K562 (cell line): ENCODE measurements around the gene MTO1. TPM values are rescaled to one million over a fixed set of nuclear protein-coding genes. Genes with fewer than 3 reads are reported as not detected.
A peak's percentile ranks its signal among the peaks of the same experiment; 100 is the strongest.

Experiments used
- BMI1 ChIP-seq: fragments of 150-350 bp; IDR thresholded peaks from 2 replicates; pipeline ENCODE4 v1.6.1; 2014; ENCODE audit warnings: low read length
- BRCA1 ChIP-seq, 2 experiments: fragments of 450-650 bp in 1 of 2; sonication (generic) in 1 of 2; formaldehyde crosslinking in 1 of 2; IDR thresholded peaks; 2 replicates each; pipeline versions ENCODE4 v1.5.0 to v1.6.1; 2017 to 2020; ENCODE audit warnings: mild to moderate bottlenecking in 1 of 2, missing genetic modification reagents in 1 of 2
- CAMTA2 ChIP-seq: fragments of 250-450 bp; sonication (Bioruptor Pico); conservative IDR thresholded peaks from 2 replicates; pipeline ENCODE4 v1.5.1; 2022
- CBX8 ChIP-seq: fragments of 200-600 bp; sonication (generic); IDR thresholded peaks from 2 replicates; pipeline ENCODE4 v1.6.1; 2012; ENCODE audit warnings: borderline replicate concordance, mixed run types, low read depth, mild to moderate bottlenecking, moderate library complexity, mixed read lengths, low read length, control low read depth, inconsistent platforms; ENCODE audit not compliant: poor library complexity, severe bottlenecking; ENCODE audit errors: extremely low read depth
- CTBP1 ChIP-seq: fragments of 450-650 bp; IDR thresholded peaks from 2 replicates; pipeline ENCODE4 v1.6.1; 2016; ENCODE audit warnings: borderline replicate concordance
- ERF ChIP-seq: fragments of 450-650 bp; formaldehyde crosslinking; IDR thresholded peaks from 2 replicates; pipeline ENCODE4 v1.4.0; 2020; ENCODE audit warnings: mild to moderate bottlenecking, mixed read lengths
- HDAC3 ChIP-seq: fragments of 450-650 bp; IDR thresholded peaks from 2 replicates; pipeline ENCODE4 v1.6.1; 2018; ENCODE audit warnings: borderline replicate concordance, mild to moderate bottlenecking, moderate library complexity; ENCODE audit not compliant: partially characterized antibody
- HMGN3 ChIP-seq: IDR thresholded peaks from 2 replicates; pipeline ENCODE4 v1.6.1; 2011; ENCODE audit warnings: borderline replicate concordance, low read depth, mild to moderate bottlenecking, mixed read lengths, low read length; ENCODE audit not compliant: insufficient read length; ENCODE audit errors: extremely low read depth
- HOXB6 ChIP-seq: fragments of 250-450 bp; sonication (Bioruptor Pico); IDR thresholded peaks from 2 replicates; pipeline ENCODE4 v1.5.1; 2022; ENCODE audit warnings: mild to moderate bottlenecking, borderline replicate concordance
- KAT7 ChIP-seq: sonication (generic); formaldehyde crosslinking; IDR thresholded peaks from 2 replicates; pipeline ENCODE4 v1.8.0; 2022; ENCODE audit warnings: missing genetic modification reagents, mild to moderate bottlenecking, borderline replicate concordance
- KLF10 ChIP-seq: fragments of 250-450 bp; sonication (Bioruptor Pico); IDR thresholded peaks from 2 replicates; pipeline ENCODE4 v1.6.1; 2021; ENCODE audit warnings: matching md5 sums
- MAFG ChIP-seq: fragments of 450-650 bp; conservative IDR thresholded peaks from 2 replicates; pipeline ENCODE4 v1.6.1; 2016; ENCODE audit warnings: missing genetic modification characterization, missing compliant biosample characterization
- MTA3 ChIP-seq: fragments of 450-650 bp; formaldehyde crosslinking; IDR thresholded peaks from 2 replicates; pipeline ENCODE4 v1.6.1; 2017; ENCODE audit warnings: mild to moderate bottlenecking, borderline replicate concordance
- NFE2 ChIP-seq: IDR thresholded peaks from 2 replicates; pipeline ENCODE4 v1.6.1; 2014; ENCODE audit warnings: antibody characterized with exemption, low read depth
- NR1H2 ChIP-seq: sonication (generic); formaldehyde crosslinking; IDR thresholded peaks from 2 replicates; pipeline ENCODE4 v1.4.0; 2020; ENCODE audit warnings: mild to moderate bottlenecking, missing genetic modification reagents
- RBM14 ChIP-seq: fragments of 200-400 bp; formaldehyde crosslinking; IDR thresholded peaks from 2 replicates; pipeline ENCODE4 v1.6.1; 2018; ENCODE audit warnings: low read depth, mild to moderate bottlenecking, low read length, moderate library complexity, borderline replicate concordance; ENCODE audit not compliant: insufficient read depth
- RCOR1 ChIP-seq, 2 experiments: IDR thresholded peaks; 2 replicates each; pipeline ENCODE4 v1.6.1; 2012; ENCODE audit warnings: low read depth in 2 of 2, low read length in 2 of 2, borderline replicate concordance in 1 of 2, improper control_type of control experiment in 1 of 2
- SMAD3 ChIP-seq: fragments of 450-650 bp; formaldehyde crosslinking; conservative IDR thresholded peaks from 2 replicates; pipeline ENCODE4 v1.4.0; 2020; ENCODE audit warnings: mild to moderate bottlenecking
- SMARCA4 ChIP-seq: fragments of 450-650 bp; IDR thresholded peaks from 2 replicates; pipeline ENCODE4 v1.6.1; 2016
- XRCC3 ChIP-seq: fragments of 450-650 bp; IDR thresholded peaks from 2 replicates; pipeline ENCODE4 v1.6.1; 2017; ENCODE audit warnings: mild to moderate bottlenecking, moderate library complexity
- ZFPM2 ChIP-seq: fragments of 250-450 bp; sonication (Bioruptor Pico); IDR thresholded peaks from 2 replicates; pipeline ENCODE4 v1.5.1; 2022; ENCODE audit warnings: mild to moderate bottlenecking
- ZNF239 ChIP-seq: fragments of 250-450 bp; sonication (Bioruptor Pico); IDR thresholded peaks from 2 replicates; pipeline ENCODE4 v1.4.0; 2020; ENCODE audit warnings: mild to moderate bottlenecking
- polyA plus RNA-seq, 8 experiments: library from polyadenylated mRNA; depleted of rRNA in 4 of 8; stranded (reverse) in 5 of 8; unstranded in 3 of 8; fragments of >200 nt; fragmentation: Nextera tagmentation in 2 of 8; fragmentation: Illumina TruSeq in 1 of 8; extraction: Ambion mirVana in 2 of 8; extraction: Trizol in 1 of 8; gene quantifications; 2 replicates each; pipeline versions ENCODE4 v1.2.1 to v1.2.3, GENCODE V29; 2011 to 2014; ENCODE audit warnings: inconsistent platforms in 1 of 8, missing spikeins in 1 of 8
- total RNA-seq, 7 experiments: library from RNA; depleted of rRNA in 6 of 7; stranded (reverse); fragments of >200 nt in 6 of 7; fragmentation: Illumina TruSeq in 2 of 7; extraction: Trizol in 2 of 7; gene quantifications; 2 replicates each; pipeline versions ENCODE4 v1.2.1 to v1.2.3, GENCODE V29; 2011 to 2021; ENCODE audit warnings: low replicate concordance in 1 of 7
- TF ChIP-seq, protein P1 (sequence below): IDR thresholded peaks from 2 replicates; pipeline ENCODE4 v1.6.1; 2016; ENCODE audit warnings: missing genetic modification characterization, missing compliant biosample characterization
- TF ChIP-seq, protein P2 (sequence below): fragments of 250-450 bp; sonication (Bioruptor Pico); IDR thresholded peaks from 2 replicates; pipeline ENCODE4 v1.8.0; 2022; ENCODE audit warnings: inconsistent platforms, mild to moderate bottlenecking, moderate library complexity, borderline replicate concordance
- TF ChIP-seq, protein P3 (sequence below), 2 experiments: fragments of 450-650 bp; IDR thresholded peaks; 2 replicates each; pipeline ENCODE4 v1.6.1; 2016

The MTO1 gene
- total and polyA plus RNA-seq, 9 of the 15 experiments (the other 6 are each of a cell fraction or from before 2014, with no cell fraction given) = 33.4 to 62.3 (median 50.6) TPM

DNA sequence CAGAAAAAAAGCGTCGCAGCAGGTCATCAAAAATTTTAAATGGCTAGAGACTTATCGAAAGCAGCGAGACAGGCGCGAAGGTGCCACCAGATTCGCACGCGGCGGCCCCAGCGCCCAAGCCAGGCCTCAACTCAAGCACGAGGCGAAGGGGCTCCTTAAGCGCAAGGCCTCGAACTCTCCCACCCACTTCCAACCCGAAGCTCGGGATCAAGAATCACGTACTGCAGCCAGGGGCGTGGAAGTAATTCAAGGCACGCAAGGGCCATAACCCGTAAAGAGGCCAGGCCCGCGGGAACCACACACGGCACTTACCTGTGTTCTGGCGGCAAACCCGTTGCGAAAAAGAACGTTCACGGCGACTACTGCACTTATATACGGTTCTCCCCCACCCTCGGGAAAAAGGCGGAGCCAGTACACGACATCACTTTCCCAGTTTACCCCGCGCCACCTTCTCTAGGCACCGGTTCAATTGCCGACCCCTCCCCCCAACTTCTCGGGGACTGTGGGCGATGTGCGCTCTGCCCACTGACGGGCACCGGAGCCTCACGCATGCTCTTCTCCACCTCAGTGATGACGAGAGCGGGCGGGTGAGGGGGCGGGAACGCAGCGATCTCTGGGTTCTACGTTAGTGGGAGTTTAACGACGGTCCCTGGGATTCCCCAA lies 59.3 kb downstream of the MTO1 start, which contains the start of gene EEF1A1 (continued):
- TF ChIP-seq, protein P1, sequence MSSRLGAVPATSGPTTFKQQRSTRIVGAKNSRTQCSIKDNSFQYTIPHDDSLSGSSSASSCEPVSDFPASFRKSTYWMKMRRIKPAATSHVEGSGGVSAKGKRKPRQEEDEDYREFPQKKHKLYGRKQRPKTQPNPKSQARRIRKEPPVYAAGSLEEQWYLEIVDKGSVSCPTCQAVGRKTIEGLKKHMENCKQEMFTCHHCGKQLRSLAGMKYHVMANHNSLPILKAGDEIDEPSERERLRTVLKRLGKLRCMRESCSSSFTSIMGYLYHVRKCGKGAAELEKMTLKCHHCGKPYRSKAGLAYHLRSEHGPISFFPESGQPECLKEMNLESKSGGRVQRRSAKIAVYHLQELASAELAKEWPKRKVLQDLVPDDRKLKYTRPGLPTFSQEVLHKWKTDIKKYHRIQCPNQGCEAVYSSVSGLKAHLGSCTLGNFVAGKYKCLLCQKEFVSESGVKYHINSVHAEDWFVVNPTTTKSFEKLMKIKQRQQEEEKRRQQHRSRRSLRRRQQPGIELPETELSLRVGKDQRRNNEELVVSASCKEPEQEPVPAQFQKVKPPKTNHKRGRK (tag) = no peak
- TF ChIP-seq ERF (CRISPR knock-in tag) (0 out of 2 replicates have a peak, but pooled peaks have one; percentile 10), HMGN3 (no peak), XRCC3 (no peak; the same call in 1 of the 2 replicates), NFE2 (no peak), CBX8 (no peak), CTBP1 (peak; percentile 70; the same call in 1 of the 2 replicates), BMI1 (no peak), KLF10 (no peak), NR1H2 (CRISPR knock-in tag) (no peak), CAMTA2 (CRISPR knock-in tag) (no peak), RCOR1 (IDR thresholded peaks at IDR 0.05; ENCODE audit: borderline replicate concordance in 1 of 2, low read depth in 2 of 2, low read length in 2 of 2) (peak in 1 of 2 experiments; percentile 21; a peak in 1 of 4 replicates), RBM14 (peak; percentile 12; the same call in 1 of the 2 replicates), MAFG (tag) (no peak), ZNF239 (CRISPR knock-in tag) (no peak), SMARCA4 (no peak), MTA3 (peak; percentile 99), HOXB6 (CRISPR knock-in tag) (no peak), HDAC3 (peak; percentile 63), KAT7 (CRISPR knock-in tag) (peak; percentile 96; the same call in 1 of the 2 replicates), BRCA1 (IDR thresholded peaks at IDR 0.05) (no peak), BRCA1 (CRISPR knock-in tag; IDR thresholded peaks at IDR 0.05) (no peak), SMAD3 (CRISPR knock-in tag) (peak; percentile 77; the same call in 1 of the 2 replicates), ZFPM2 (CRISPR knock-in tag) (no peak)
- TF ChIP-seq, protein P2, sequence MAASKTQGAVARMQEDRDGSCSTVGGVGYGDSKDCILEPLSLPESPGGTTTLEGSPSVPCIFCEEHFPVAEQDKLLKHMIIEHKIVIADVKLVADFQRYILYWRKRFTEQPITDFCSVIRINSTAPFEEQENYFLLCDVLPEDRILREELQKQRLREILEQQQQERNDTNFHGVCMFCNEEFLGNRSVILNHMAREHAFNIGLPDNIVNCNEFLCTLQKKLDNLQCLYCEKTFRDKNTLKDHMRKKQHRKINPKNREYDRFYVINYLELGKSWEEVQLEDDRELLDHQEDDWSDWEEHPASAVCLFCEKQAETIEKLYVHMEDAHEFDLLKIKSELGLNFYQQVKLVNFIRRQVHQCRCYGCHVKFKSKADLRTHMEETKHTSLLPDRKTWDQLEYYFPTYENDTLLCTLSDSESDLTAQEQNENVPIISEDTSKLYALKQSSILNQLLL (CRISPR knock-in tag) = no peak
- TF ChIP-seq, protein P3, sequence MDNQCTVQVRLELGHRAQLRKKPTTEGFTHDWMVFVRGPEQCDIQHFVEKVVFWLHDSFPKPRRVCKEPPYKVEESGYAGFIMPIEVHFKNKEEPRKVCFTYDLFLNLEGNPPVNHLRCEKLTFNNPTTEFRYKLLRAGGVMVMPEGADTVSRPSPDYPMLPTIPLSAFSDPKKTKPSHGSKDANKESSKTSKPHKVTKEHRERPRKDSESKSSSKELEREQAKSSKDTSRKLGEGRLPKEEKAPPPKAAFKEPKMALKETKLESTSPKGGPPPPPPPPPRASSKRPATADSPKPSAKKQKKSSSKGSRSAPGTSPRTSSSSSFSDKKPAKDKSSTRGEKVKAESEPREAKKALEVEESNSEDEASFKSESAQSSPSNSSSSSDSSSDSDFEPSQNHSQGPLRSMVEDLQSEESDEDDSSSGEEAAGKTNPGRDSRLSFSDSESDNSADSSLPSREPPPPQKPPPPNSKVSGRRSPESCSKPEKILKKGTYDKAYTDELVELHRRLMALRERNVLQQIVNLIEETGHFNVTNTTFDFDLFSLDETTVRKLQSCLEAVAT (IDR thresholded peaks at IDR 0.05) = peak; percentile 94 to 97
